Skeletal muscle tissue (tissue), 4 donors: ENCODE data around the gene ZNHIT2. TPM values are rescaled to one million over a fixed set of nuclear protein-coding genes. Genes with fewer than 3 reads are reported as not detected.

ENCODE experiments used
- H3K27ac ChIP-seq: one replicate; pipeline ENCODE4 v1.7.0; 2013; ENCODE audit warnings: mild to moderate bottlenecking, low read depth, low read length, inconsistent platforms
- H3K27me3 ChIP-seq, 3 donors: one replicate each; pipeline ENCODE4 v1.7.0; 2013; ENCODE audit warnings: low read length in 3 of 3; ENCODE audit not compliant: control insufficient read depth in 3 of 3, insufficient read depth in 3 of 3
- H3K36me3 ChIP-seq, 3 donors: one replicate each; pipeline ENCODE4 v1.7.0; 2013; ENCODE audit warnings: low read length in 3 of 3; ENCODE audit not compliant: control insufficient read depth in 3 of 3, insufficient read depth in 3 of 3
- H3K4me1 ChIP-seq, 3 donors: one replicate each; pipeline ENCODE4 v1.7.0; 2013; ENCODE audit warnings: low read length in 3 of 3, mild to moderate bottlenecking in 3 of 3; ENCODE audit not compliant: control insufficient read depth in 3 of 3, insufficient read depth in 3 of 3
- H3K4me3 ChIP-seq, 3 donors: one replicate each; pipeline ENCODE4 v1.7.0; 2013; ENCODE audit warnings: low read length in 3 of 3
- H3K9ac ChIP-seq, 3 donors: one replicate each; pipeline ENCODE4 v1.7.0; 2013; ENCODE audit warnings: low read length in 3 of 3, mild to moderate bottlenecking in 3 of 3, moderate library complexity in 2 of 3, low read depth in 1 of 3
- H3K9me3 ChIP-seq, 3 donors: one replicate each; pipeline ENCODE4 v1.7.0; 2013; ENCODE audit warnings: low read length in 3 of 3; ENCODE audit not compliant: control insufficient read depth in 3 of 3
- total RNA-seq: library from RNA; depleted of rRNA; stranded (reverse); fragments of >200 nt; gene quantifications from one replicate; pipeline ENCODE4 v1.2.3, GENCODE V29; 2014
- donor health status: Osteomylitis.

The ZNHIT2 gene
- total RNA-seq, 1 donor from 2014 or later, result 4.2 TPM

DNA sequence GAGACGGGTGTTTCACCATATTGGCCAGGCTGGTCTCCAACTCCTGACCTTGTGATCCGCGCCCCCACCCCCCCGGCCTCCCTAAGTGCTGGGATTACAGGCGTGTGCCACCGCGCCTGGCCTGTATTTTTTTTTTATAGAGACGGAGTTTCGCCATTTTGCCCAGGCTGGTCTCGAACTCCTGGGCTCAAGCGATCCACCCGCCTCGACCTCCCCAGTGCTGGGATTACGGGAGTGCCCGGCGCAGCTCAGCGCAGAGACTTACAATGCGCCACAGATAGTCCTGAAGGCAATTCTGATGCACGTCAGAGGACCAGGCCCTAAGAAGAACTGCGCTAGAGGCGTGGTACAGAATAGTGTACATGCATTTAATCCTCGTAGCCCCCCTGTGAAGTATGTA is 22.1 kb downstream of the ZNHIT2 start:
- H3K9ac ChIP-seq, result peak overlapping the region in 2 of 3 donors; percentile 75 to 88
- H3K27ac ChIP-seq, result peak overlapping the region; percentile 88
- peaks cover 0 to 6% (median 4%) of the 10 kb centered on the region in 3 donors for H3K36me3 ChIP-seq
- no peaks in the 10 kb centered on the region for H3K9me3 ChIP-seq
- H3K27me3 ChIP-seq, result no peaks in the 10 kb centered on the region
- H3K4me1 ChIP-seq, result peaks cover 12 to 27% (median 19%) of the 10 kb centered on the region in 3 donors
- H3K4me3 ChIP-seq, result peak overlapping the region; percentile 88 to 94 (median 90)

DNA sequence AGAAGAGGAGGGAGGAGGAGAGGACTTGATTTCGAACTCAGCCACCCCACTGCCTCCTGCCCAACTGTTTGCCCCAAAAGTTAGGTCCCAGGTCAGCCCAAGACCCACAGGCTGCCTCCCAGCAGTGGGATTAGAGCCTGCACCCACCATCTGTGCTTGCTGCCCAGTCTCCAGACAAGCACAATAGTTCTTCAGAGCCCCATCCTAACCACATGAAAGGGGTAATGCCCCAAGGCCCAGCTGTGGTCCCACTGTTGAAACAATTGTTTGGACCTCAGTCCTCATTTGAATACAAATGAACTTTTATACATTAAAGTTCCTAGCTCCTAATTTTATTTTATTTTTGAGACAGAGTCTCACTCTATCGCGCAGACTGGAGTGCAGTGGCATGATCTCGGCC is 26.9 kb downstream of the ZNHIT2 start:
- H3K36me3 ChIP-seq, result peaks cover 24 to 32% (median 29%) of the 10 kb centered on the region in 3 donors
- peaks cover 1 to 4% (median 2%) of the 10 kb centered on the region in 3 donors for H3K4me1 ChIP-seq
- H3K9ac ChIP-seq, result no peak overlapping the region
- no peak overlapping the region for H3K27ac ChIP-seq
- H3K27me3 ChIP-seq, result no peaks in the 10 kb centered on the region
- no peaks in the 10 kb centered on the region for H3K9me3 ChIP-seq
- H3K4me3 ChIP-seq, result no peak overlapping the region

DNA sequence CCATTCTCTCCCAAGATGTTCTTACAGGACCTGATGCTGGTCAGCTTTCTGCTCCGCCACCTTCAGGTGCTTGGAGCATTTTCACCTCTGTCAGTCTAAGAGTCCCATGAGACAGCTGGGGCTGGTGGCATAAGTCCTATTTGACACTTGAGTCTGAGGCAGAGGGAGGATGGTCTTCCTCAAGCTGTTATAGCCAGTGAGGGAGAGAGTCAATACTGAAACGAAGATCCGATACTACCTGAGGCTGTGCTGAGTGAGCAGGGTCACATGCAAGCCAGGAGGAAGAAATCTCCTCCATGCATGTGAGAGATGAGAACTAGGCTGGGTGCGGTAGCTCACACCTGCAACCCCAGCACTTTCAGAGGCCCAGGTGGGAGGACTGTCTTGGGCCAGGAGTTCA is 27.9 kb downstream of the ZNHIT2 start:
- no peaks in the 10 kb centered on the region for H3K27me3 ChIP-seq
- H3K27ac ChIP-seq, result no peak overlapping the region
- no peak overlapping the region for H3K4me3 ChIP-seq
- no peak overlapping the region for H3K9ac ChIP-seq
- peaks cover 31 to 37% (median 32%) of the 10 kb centered on the region in 3 donors for H3K36me3 ChIP-seq
- H3K9me3 ChIP-seq, result no peaks in the 10 kb centered on the region
- peaks cover 9 to 12% (median 11%) of the 10 kb centered on the region in 3 donors for H3K4me1 ChIP-seq

DNA sequence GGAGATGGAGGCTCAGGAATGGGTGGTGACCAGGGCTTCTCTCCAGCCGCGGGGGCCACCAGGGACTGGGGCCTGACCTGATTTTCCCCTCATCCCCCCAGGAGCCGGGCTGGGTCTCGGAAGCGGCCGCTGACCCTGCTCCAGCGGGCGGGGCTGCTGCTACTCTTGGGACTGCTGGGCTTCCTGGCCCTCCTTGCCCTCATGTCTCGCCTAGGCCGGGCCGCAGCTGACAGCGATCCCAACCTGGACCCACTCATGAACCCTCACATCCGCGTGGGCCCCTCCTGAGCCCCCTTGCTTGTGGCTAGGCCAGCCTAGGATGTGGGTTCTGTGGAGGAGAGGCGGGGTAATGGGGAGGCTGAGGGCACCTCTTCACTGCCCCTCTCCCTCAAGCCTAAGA is 29.7 kb downstream of the ZNHIT2 start:
- Histone ChIP-seq H3K9me3 (no peaks in the 10 kb centered on the region), H3K27me3 (no peaks in the 10 kb centered on the region), H3K36me3 (peaks cover 31 to 37% (median 32%) of the 10 kb centered on the region in 3 donors), H3K27ac (no peak overlapping the region), H3K9ac (no peak overlapping the region), H3K4me3 (no peak overlapping the region), H3K4me1 (peaks cover 20 to 23% (median 21%) of the 10 kb centered on the region in 3 donors)

DNA sequence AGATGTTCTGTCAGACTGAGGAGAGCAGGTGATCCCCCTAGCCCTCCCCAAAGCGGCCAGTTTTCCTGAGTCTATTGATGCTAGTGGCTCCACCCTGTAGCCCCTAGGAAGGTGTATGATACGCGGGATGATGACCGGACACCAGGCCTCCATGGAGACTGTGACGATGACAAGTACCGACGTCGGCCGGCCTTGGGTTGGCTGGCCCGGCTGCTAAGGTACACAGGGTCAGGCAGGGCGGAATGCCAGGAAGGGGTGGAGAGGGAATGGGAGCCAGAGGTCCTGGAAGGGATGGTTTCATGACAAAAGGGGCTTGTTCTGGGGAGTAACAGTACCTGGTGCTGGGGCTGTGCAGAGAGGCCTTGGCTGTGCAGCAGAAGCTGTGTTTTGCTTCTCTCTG is 30.3 kb downstream of the ZNHIT2 start:
- H3K9ac ChIP-seq, result no peak overlapping the region
- peaks cover 20 to 23% (median 21%) of the 10 kb centered on the region in 3 donors for H3K4me1 ChIP-seq
- no peaks in the 10 kb centered on the region for H3K27me3 ChIP-seq
- no peak overlapping the region for H3K4me3 ChIP-seq
- peaks cover 31 to 37% (median 32%) of the 10 kb centered on the region in 3 donors for H3K36me3 ChIP-seq
- H3K27ac ChIP-seq, result no peak overlapping the region
- no peaks in the 10 kb centered on the region for H3K9me3 ChIP-seq

DNA sequence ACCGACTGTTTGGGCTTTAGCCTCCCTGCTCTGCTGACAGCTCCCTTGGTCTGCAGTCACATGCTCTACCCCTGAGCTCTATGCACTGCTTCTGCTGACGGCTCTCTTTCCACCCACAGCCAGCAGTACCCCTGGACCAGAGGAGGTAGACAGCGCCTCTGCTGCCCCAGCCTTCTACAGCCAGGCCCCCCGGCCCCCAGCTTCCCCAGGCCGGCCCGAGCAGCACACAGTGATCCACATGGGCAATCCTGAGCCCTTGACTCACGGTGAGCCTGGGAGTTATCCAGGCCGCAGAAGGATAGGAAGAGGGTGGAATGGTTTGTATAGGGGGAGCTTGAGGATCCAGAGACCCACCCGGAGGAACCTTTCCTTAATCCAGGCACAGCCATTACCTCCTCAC is 30.7 kb downstream of the ZNHIT2 start:
- Histone ChIP-seq H3K27ac (no peak overlapping the region), H3K9me3 (no peaks in the 10 kb centered on the region), H3K27me3 (no peaks in the 10 kb centered on the region), H3K4me1 (peaks cover 20 to 23% (median 21%) of the 10 kb centered on the region in 3 donors), H3K4me3 (no peak overlapping the region), H3K9ac (no peak overlapping the region), H3K36me3 (peaks cover 31 to 37% (median 32%) of the 10 kb centered on the region in 3 donors)

DNA sequence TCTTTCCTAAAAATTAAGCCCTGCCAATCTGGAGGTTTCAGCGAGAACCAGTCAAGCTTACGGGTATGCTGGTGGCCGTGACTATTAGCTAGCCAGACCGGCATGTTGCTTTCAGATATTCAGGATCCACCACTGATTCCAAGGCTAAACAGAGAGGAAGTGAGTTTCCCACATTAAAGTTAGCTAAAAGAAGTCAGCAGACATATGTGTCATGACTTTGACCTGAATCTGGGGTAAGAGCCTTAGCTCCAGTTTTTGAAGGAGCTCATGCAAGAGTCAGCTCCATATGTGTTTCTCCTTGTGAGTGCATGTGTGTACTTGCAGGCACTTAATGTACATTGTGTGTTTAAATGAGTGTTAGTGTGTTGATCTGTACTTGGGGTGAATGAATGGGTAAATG is 32.1 kb downstream of the ZNHIT2 start:
- Histone ChIP-seq H3K4me3 (no peak overlapping the region), H3K9ac (peak overlapping the region in 1 of 3 donors; percentile 14), H3K27ac (no peak overlapping the region), H3K36me3 (peaks cover 31 to 37% (median 32%) of the 10 kb centered on the region in 3 donors), H3K27me3 (no peaks in the 10 kb centered on the region), H3K9me3 (no peaks in the 10 kb centered on the region), H3K4me1 (peaks cover 20 to 23% (median 21%) of the 10 kb centered on the region in 3 donors)

DNA sequence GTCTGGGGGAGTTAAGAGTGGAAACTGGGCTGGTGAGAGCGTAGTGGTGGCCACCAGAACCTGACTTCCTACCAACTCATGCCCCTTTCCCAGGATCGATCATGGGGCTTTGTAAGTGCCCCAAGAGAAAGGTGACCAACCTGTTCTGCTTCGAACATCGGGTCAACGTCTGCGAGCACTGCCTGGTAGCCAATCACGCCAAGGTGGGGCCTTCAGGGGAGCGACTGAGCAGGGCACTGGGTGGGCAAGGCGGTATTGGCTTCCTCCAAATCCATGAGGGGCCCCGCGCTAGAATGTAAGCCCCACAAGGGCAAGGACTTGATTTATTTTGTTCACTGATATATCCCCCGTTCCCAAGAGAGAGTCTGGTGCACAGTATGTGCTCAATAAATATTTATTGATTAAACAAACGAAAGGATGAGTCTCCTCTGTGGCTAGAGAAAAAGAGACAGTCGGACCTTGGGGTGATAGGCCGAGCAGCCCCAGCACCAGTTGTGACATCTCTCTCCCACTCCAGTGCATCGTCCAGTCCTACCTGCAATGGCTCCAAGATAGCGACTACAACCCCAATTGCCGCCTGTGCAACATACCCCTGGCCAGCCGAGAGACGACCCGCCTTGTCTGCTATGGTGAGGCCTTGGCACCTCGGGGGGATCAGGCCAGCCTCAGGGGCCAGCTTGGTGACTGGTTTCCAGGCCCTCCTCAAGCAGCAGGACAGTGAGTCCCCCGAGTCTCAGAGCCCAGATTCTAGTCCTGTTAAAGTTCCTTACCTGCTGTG is 32.7 kb downstream of the ZNHIT2 start:
- peaks cover 31 to 37% (median 32%) of the 10 kb centered on the region in 3 donors for H3K36me3 ChIP-seq

DNA sequence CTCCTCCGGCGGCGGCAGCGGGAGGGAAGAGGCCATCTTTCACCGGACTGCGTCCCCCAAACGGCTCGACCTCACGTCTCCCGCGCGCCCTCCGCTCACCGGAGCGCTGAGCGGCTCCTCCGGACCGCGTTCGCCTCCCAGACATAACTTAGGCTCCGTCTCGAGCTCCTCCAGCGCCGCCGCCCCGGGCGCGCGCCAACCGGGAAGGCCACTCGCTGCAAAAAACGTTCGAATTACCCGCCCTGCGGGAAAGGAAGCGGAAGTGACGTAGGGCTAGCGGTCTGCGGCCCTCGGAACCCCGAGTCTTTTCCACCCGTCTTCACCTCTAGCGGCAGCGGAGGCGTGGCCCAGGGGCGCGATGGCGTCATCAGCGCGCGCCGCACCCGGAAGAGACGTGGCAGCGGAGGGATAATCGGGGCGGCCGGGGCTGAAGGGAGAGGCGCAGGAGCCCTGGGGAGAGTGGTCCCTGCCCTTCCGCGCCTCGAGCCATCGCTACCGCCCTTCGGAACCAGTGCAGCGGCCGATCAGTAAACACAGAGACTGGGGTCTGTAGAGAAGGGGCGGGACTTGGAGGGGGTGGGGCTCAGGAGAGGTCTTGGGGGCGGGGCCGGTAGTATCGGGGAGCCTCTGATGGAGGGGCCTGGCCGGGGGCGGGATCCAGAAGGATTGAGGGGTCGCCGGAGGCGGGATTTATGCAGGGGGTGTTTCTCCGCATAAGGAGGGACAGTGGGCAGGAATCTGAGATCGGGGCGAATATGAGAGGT is 33.5 kb downstream of the ZNHIT2 start, which contains the start of the genes CDCA5 and ZFPL1:
TSS of gene CDCA5 (minus strand) at position 207 of the 764 bp plus-strand sequence. CDS start at position 145, 62 bp downstream.
TSS of gene ZFPL1 (plus strand) at position 389 of the 764 bp plus-strand sequence. CDS start 477 bp downstream, outside the sequence.
- Histone ChIP-seq H3K27me3 (no peaks in the 10 kb centered on the region), H3K36me3 (peaks cover 30 to 33% (median 31%) of the 10 kb centered on the region in 3 donors), H3K4me3 (peak within 1 kb of the TSS; percentile 92)

More for the DNA sequence above, 32.7 kb downstream of the ZNHIT2 start:
- Histone ChIP-seq H3K27me3 (no peaks in the 10 kb centered on the region), H3K9me3 (no peaks in the 10 kb centered on the region), H3K4me1 (peaks cover 20 to 23% (median 21%) of the 10 kb centered on the region in 3 donors), H3K27ac (peak overlapping the region; percentile 86), H3K9ac (peak overlapping the region; percentile 74 to 86 (median 86)), H3K4me3 (peak overlapping the region; percentile 92)

More for the DNA sequence above, 33.5 kb downstream of the ZNHIT2 start, which contains the start of the genes CDCA5 and ZFPL1:
- Histone ChIP-seq H3K9ac (peak within 1 kb of the TSS; percentile 74 to 86 (median 86)), H3K9me3 (no peaks in the 10 kb centered on the region), H3K27ac (peak within 1 kb of the TSS; percentile 86), H3K4me1 (peaks cover 20 to 23% (median 21%) of the 10 kb centered on the region in 3 donors)
